Spleen (tissue), 13 donors: Measurements from ENCODE around the gene LRIT1. TPM values are rescaled to one million over a fixed set of nuclear protein-coding genes. Genes with fewer than 3 reads are reported as not detected.

Experiments
- DNase-seq: peaks from one replicate; pipeline ENCODE4 v3.0.0-alpha.2; 2020
- H3K27ac ChIP-seq, 8 donors: fragments of 200-600 bp; sonication (generic) in 7 of 8; 1 replicate in 4 of 8; 2 replicates in 4 of 8; pipeline versions ENCODE4 v1.5.0 to v1.8.0; 2016 to 2021; ENCODE audit warnings: inconsistent platforms in 4 of 8, mild to moderate bottlenecking in 4 of 8, moderate library complexity in 1 of 8
- H3K27me3 ChIP-seq, 7 donors: fragments of 200-600 bp; sonication (generic) in 6 of 7; replicated peaks in 1 of 7; 1 replicate in 4 of 7; 2 replicates in 3 of 7; pipeline versions ENCODE4 v1.5.0 to v1.8.0; 2016 to 2021; ENCODE audit warnings: inconsistent platforms in 3 of 7, mild to moderate bottlenecking in 1 of 7
- H3K36me3 ChIP-seq, 6 donors: fragments of 200-600 bp; sonication (generic) in 5 of 6; 1 replicate in 4 of 6; 2 replicates in 2 of 6; pipeline versions ENCODE4 v1.5.0 to v1.8.0; 2016 to 2021; ENCODE audit warnings: inconsistent platforms in 2 of 6
- H3K4me1 ChIP-seq, 6 donors: fragments of 200-600 bp; sonication (generic) in 5 of 6; 1 replicate in 3 of 6; 2 replicates in 3 of 6; pipeline versions ENCODE4 v1.5.0 to v1.8.0; 2016 to 2021; ENCODE audit warnings: inconsistent platforms in 3 of 6
- H3K4me3 ChIP-seq, 8 donors: fragments of 200-600 bp; sonication (generic) in 7 of 8; 1 replicate in 4 of 8; 2 replicates in 4 of 8; pipeline versions ENCODE4 v1.5.0 to v1.8.0; 2016 to 2021; ENCODE audit warnings: inconsistent platforms in 4 of 8, mild to moderate bottlenecking in 4 of 8, moderate library complexity in 2 of 8
- H3K9me3 ChIP-seq, 8 donors: fragments of 200-600 bp; sonication (generic) in 7 of 8; 1 replicate in 4 of 8; 2 replicates in 4 of 8; pipeline versions ENCODE4 v1.5.0 to v1.8.0; 2016 to 2021; ENCODE audit warnings: inconsistent platforms in 4 of 8
- CTCF ChIP-seq, 11 experiments: fragments of 200-600 bp in 7 of 11; fragments of 450-650 bp in 4 of 11; sonication (generic) in 4 of 11; IDR thresholded peaks in 8 of 11; conservative IDR thresholded peaks in 3 of 11; 1 replicate in 7 of 11; 2 replicates in 4 of 11; pipeline versions ENCODE4 v1.4.0 to v1.8.0; 2016 to 2021; ENCODE audit warnings: antibody characterized with exemption in 11 of 11, inconsistent platforms in 4 of 11, mild to moderate bottlenecking in 1 of 11
- POLR2A ChIP-seq, 3 donors: fragments of 450-650 bp; IDR thresholded peaks; one replicate each; pipeline ENCODE4 v1.5.1; 2017; ENCODE audit warnings: antibody characterized with exemption in 3 of 3, mild to moderate bottlenecking in 1 of 3
- POLR2AphosphoS5 ChIP-seq, 3 donors: sonication (generic); formaldehyde crosslinking; IDR thresholded peaks; one replicate each; pipeline ENCODE4 v1.5.1; 2017; ENCODE audit warnings: antibody characterized with exemption in 3 of 3
- WGBS, 5 donors: extraction: QIAGEN DNeasy Blood & Tissue Kit in 3 of 5; methylation state at CpG; one replicate each; pipeline versions ENCODE4 v1.1.5 to v1.1.7; 2013 to 2018; 5-methylcytosine and 5-hydroxymethylcytosine counted together
- intact Hi-C: fragments of 100-400 bp; cut with DNase I; formaldehyde crosslinking; loops from one replicate; pipeline ENCODE4 v1.15.0; 2023; ENCODE audit warnings: low total_unique reads
- long read RNA-seq, 2 donors: transcript quantifications; one replicate each; lab custom pipeline, GENCODE V29; 2026
- polyA plus RNA-seq, 3 donors: library from polyadenylated mRNA; stranded (reverse); fragments of 200-250 nt; gene quantifications; one replicate each; pipeline ENCODE4 v1.2.1, GENCODE V29; 2013
- total RNA-seq, 7 donors: library from RNA; depleted of rRNA in 3 of 7; stranded (reverse); fragments of >200 nt in 3 of 7; fragmentation: NEBNext Ultra II Directional in 4 of 7; extraction: Animal tissue kit (Norgen Biotek cat#: 25700) in 4 of 7; gene quantifications; one replicate each; pipeline versions ENCODE4 v1.1.0 to v1.2.1, GENCODE V29; 2016 to 2021
- donor health status: healthy with polysubstance abuse.
- donor health status: DM: no; HTN: no; CAD: no; lungs with moderate emphysema.
- donor health status: DM: no; HTN: no; CAD: no.
- donor health status: Bipolar disorder and iron deficiency.
- donor health status: healthy.
- donor health status: DM: no; HTN: no; CAD: no.
- donor health status: DM: yes; HTN: yes; CAD: no.

Gene LRIT1
- total RNA-seq (not detected), polyA plus RNA-seq (not detected)
- long read RNA-seq, donor 1: 0 reads
- long read RNA-seq, donor 2: 0 reads

- Histone ChIP-seq H3K36me3 (no peaks in the 10 kb centered on the region), H3K4me1 (no peaks in the 10 kb centered on the region), H3K27ac (no peak within 1 kb of the TSS), H3K4me3 (no peak within 1 kb of the TSS), H3K27me3 (peaks cover 0 to 17% (median 5%) of the 10 kb centered on the region in 7 donors), H3K9me3 (no peaks in the 10 kb centered on the region)
- 58 to 93% (median 85%) methylated on average over 2 to 13 of the region's 13 CpGs for WGBS, 5 donors
- no peak for TF ChIP-seq CTCF (IDR thresholded peaks at IDR 0.05 in 8 of 11, conservative IDR thresholded peaks at IDR 0.05 in 3 of 11)
- TF ChIP-seq POLR2AphosphoS5 (IDR thresholded peaks at IDR 0.05): no peak
- TF ChIP-seq POLR2A (IDR thresholded peaks at IDR 0.05): no peak
- intact Hi-C loops: no loop called here
- no peak for DNase-seq
Observed at GRCh38 chr10:84241185-84241790, at the start of gene LRIT1. TSS of gene LRIT1 (minus strand) at chr10:84241546. CDS start at chr10:84241439, 107 bp downstream.

GRCh38 chr10:84290235-84290634 lies 48.9 kb upstream of the LRIT1 start:
- no peaks in the 10 kb centered on the region for H3K4me1 ChIP-seq
- H3K27ac ChIP-seq: no peak overlapping the region
- H3K27me3 ChIP-seq: no peaks in the 10 kb centered on the region
- DNase-seq: no peak
- H3K9me3 ChIP-seq: no peaks in the 10 kb centered on the region
- H3K4me3 ChIP-seq: no peak overlapping the region
- H3K36me3 ChIP-seq: no peaks in the 10 kb centered on the region
- intact Hi-C loops: no loop called here
- 57 to 79% (median 65%) methylated on average over 3 of the region's 3 CpGs for WGBS, 5 donors
- TF ChIP-seq POLR2A (IDR thresholded peaks at IDR 0.05) (no peak), CTCF (IDR thresholded peaks at IDR 0.05 in 8 of 11, conservative IDR thresholded peaks at IDR 0.05 in 3 of 11) (no peak), POLR2AphosphoS5 (IDR thresholded peaks at IDR 0.05) (no peak)

GRCh38 chr10:84289521-84290200 lies 48.3 kb upstream of the LRIT1 start:
- no peaks in the 10 kb centered on the region for H3K36me3 ChIP-seq
- 72 to 94% (median 84%) methylated on average over 1 of the region's 1 CpG for WGBS, 5 donors
- no peak for DNase-seq
- H3K4me3 ChIP-seq: no peak overlapping the region
- no peaks in the 10 kb centered on the region for H3K27me3 ChIP-seq
- H3K9me3 ChIP-seq: no peaks in the 10 kb centered on the region
- intact Hi-C loops: no loop called here
- no peak overlapping the region for H3K27ac ChIP-seq
- no peaks in the 10 kb centered on the region for H3K4me1 ChIP-seq
- no peak for TF ChIP-seq POLR2A (IDR thresholded peaks at IDR 0.05)
- TF ChIP-seq POLR2AphosphoS5 (IDR thresholded peaks at IDR 0.05): no peak
- TF ChIP-seq CTCF (IDR thresholded peaks at IDR 0.05 in 8 of 11, conservative IDR thresholded peaks at IDR 0.05 in 3 of 11): no peak

- TF ChIP-seq POLR2AphosphoS5 (IDR thresholded peaks at IDR 0.05) (no peak), POLR2A (IDR thresholded peaks at IDR 0.05) (no peak), CTCF (IDR thresholded peaks at IDR 0.05 in 8 of 11, conservative IDR thresholded peaks at IDR 0.05 in 3 of 11) (no peak)
- WGBS, 5 donors: 85 to 94% (median 93%) methylated on average over 1 of the region's 1 CpG
- intact Hi-C loops: no loop called here
- no peaks in the 10 kb centered on the region for H3K36me3 ChIP-seq
- no peaks in the 10 kb centered on the region for H3K4me1 ChIP-seq
- no peak for DNase-seq
- H3K27ac ChIP-seq: no peak overlapping the region
- no peaks in the 10 kb centered on the region for H3K9me3 ChIP-seq
- no peak overlapping the region for H3K4me3 ChIP-seq
- no peaks in the 10 kb centered on the region for H3K27me3 ChIP-seq
Observed at GRCh38 chr10:84288151-84288550, 46.8 kb upstream of the LRIT1 start.
